A549 (cell line): ENCODE measurements around the gene IL22.

Experiments
- CBX8 ChIP-seq: fragments of 200-600 bp; sonication (generic); IDR thresholded peaks from 2 replicates; pipeline ENCODE4 v1.6.1; 2016
- CHD2 ChIP-seq: fragments of 150-350 bp; IDR thresholded peaks from 2 replicates; pipeline ENCODE4 v1.6.1; 2014; ENCODE audit warnings: low read length; ENCODE audit not compliant: partially characterized antibody
- CHD4 ChIP-seq: fragments of 200-600 bp; sonication (generic); IDR thresholded peaks from 2 replicates; pipeline ENCODE4 v1.6.1; 2016; ENCODE audit warnings: antibody characterized with exemption, mild to moderate bottlenecking, borderline replicate concordance
- CTCF ChIP-seq: fragments of >200 bp; sonication (Bioruptor Twin); formaldehyde crosslinking; IDR thresholded peaks from 3 replicates; pipeline ENCODE4 v1.5.1; 2016
- EP300 ChIP-seq, 2 experiments: fragments of >200 bp; sonication (Bioruptor Twin); formaldehyde crosslinking; IDR thresholded peaks; 2 replicates in 1 of 2; 3 replicates in 1 of 2; pipeline ENCODE4 v1.6.1; 2016 to 2017
- FOSL2 ChIP-seq, 2 experiments: fragments of 450-650 bp in 1 of 2; fragments of >200 bp in 1 of 2; sonication (Bioruptor Twin) in 1 of 2; formaldehyde crosslinking; IDR thresholded peaks; 2 replicates each; pipeline versions ENCODE4 v1.5.0 to v1.6.1; 2016 to 2020; ENCODE audit warnings: mild to moderate bottlenecking in 1 of 2, moderate library complexity in 1 of 2
- JUNB ChIP-seq: fragments of >200 bp; sonication (Bioruptor Twin); formaldehyde crosslinking; IDR thresholded peaks from 2 replicates; pipeline ENCODE4 v1.6.1; 2016
- MAZ ChIP-seq: fragments of 150-350 bp; IDR thresholded peaks from 2 replicates; pipeline ENCODE4 v1.6.1; 2014; ENCODE audit warnings: antibody characterized with exemption, low read depth, low read length, borderline replicate concordance
- NPAS2 ChIP-seq: fragments of 250-450 bp; sonication (Bioruptor Pico); IDR thresholded peaks from 2 replicates; pipeline ENCODE4 v1.8.0; 2022; ENCODE audit warnings: mild to moderate bottlenecking, moderate library complexity, borderline replicate concordance
- SMC3 ChIP-seq: fragments of >200 bp; sonication (Bioruptor Twin); formaldehyde crosslinking; IDR thresholded peaks from 3 replicates; pipeline ENCODE4 v1.6.1; 2018; ENCODE audit warnings: inconsistent platforms
- TF ChIP-seq, protein P1 (sequence below): fragments of 450-650 bp; IDR thresholded peaks from 2 replicates; pipeline ENCODE4 v1.6.1; 2014; ENCODE audit warnings: antibody characterized with exemption

DNA sequence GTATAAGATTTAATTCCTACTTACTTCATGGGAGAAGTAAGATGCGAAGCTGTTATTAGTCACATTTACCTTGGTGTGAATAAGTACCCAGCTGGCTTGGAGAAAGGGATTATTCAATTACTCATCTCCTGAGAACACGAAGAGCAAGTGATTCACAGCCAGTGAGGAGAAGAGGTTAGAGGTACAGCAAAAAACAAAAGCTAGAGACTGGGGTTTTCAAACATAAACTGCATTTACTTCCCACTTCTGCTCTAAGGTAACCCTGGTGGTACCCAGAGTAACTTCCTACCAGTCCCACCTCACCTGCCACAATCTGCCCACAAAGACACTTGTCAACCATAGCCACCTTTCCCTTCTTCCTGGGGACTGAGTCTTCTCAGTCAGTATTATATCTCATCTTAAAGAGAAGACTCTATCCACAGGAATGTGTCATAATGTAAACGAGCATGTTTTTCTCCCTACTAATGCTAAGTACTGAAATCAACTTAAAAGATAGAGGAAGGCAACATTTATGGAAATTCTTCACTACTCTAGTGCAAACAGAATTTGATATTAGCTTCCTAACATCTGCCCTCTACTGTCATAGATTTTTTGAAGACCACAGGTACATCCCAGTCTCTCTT is 6.0 kb upstream of the IL22 start:
- TF ChIP-seq FOSL2 (IDR thresholded peaks at IDR 0.05) = no peak
- no peak for TF ChIP-seq FOSL2 (CRISPR knock-in tag; IDR thresholded peaks at IDR 0.05)
- TF ChIP-seq CTCF = no peak
- TF ChIP-seq CHD2 = no peak
- no peak for TF ChIP-seq SMC3
- no peak for TF ChIP-seq EP300 (IDR thresholded peaks at IDR 0.05)
- no peak for TF ChIP-seq NPAS2 (CRISPR knock-in tag)
- TF ChIP-seq CBX8 = no peak
- no peak for TF ChIP-seq CHD4
- TF ChIP-seq, protein P1, sequence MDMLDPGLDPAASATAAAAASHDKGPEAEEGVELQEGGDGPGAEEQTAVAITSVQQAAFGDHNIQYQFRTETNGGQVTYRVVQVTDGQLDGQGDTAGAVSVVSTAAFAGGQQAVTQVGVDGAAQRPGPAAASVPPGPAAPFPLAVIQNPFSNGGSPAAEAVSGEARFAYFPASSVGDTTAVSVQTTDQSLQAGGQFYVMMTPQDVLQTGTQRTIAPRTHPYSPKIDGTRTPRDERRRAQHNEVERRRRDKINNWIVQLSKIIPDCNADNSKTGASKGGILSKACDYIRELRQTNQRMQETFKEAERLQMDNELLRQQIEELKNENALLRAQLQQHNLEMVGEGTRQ = no peak
- no peak for TF ChIP-seq MAZ
- TF ChIP-seq JUNB = no peak
